H1 (cell line): ENCODE measurements around the gene HPN. TPM values are rescaled to one million over a fixed set of nuclear protein-coding genes. Genes with fewer than 3 reads are reported as not detected.

Experiments used
- CTCF ChIA-PET: fragments of 300-600 bp; sonication (Branson Sonifier 250); formaldehyde crosslinking; loops from one replicate; lab custom pipeline; 2021; ENCODE audit not compliant: partially characterized antibody; lab: Charles Lee
- POLR2A ChIA-PET: fragments of 300-600 bp; sonication (Branson Sonifier 250); formaldehyde crosslinking; loops from one replicate; lab custom pipeline; 2021; ENCODE audit warnings: inconsistent platforms; ENCODE audit not compliant: partially characterized antibody; lab: Charles Lee
- DNase-seq, 2 experiments: peaks; one replicate each; pipeline versions ENCODE4 v3.0.0 to v3.0.0-alpha.2; 2010 to 2022; ENCODE audit warnings: low spot score in 2 of 2, low read depth in 1 of 2, mixed read lengths in 1 of 2
- FAIRE-seq: peaks from 2 replicates; lab custom pipeline; 2011; peaks lifted over from hg19 to GRCh38; lab: Jason Lieb, UNC
- H2AFZ ChIP-seq: 2 replicates; pipeline ENCODE4 v1.8.1; 2012; ENCODE audit warnings: low read length, inconsistent platforms
- H2AK5ac ChIP-seq: 2 replicates; pipeline ENCODE4 v1.6.1; 2013; ENCODE audit warnings: low read depth, low read length
- H2BK120ac ChIP-seq: replicated peaks from 2 replicates; pipeline ENCODE3; 2013; ENCODE audit warnings: low read depth, low read length, inconsistent platforms
- H2BK12ac ChIP-seq: 2 replicates; pipeline ENCODE4 v1.6.1; 2013; ENCODE audit warnings: low read depth, low read length
- H2BK15ac ChIP-seq: 2 replicates; pipeline ENCODE4 v1.6.1; 2013; ENCODE audit warnings: low read length
- H2BK20ac ChIP-seq: 2 replicates; pipeline ENCODE4 v1.6.1; 2013; ENCODE audit warnings: low read length
- H2BK5ac ChIP-seq: 2 replicates; pipeline ENCODE4 v1.6.1; 2013; ENCODE audit warnings: low read depth, low read length
- H3K14ac ChIP-seq: 2 replicates; pipeline ENCODE4 v1.6.1; 2013; ENCODE audit warnings: inconsistent platforms; ENCODE audit not compliant: insufficient read length
- H3K18ac ChIP-seq: 2 replicates; pipeline ENCODE4 v1.6.1; 2013; ENCODE audit warnings: low read length; ENCODE audit errors: extremely low read depth
- H3K23ac ChIP-seq: 2 replicates; pipeline ENCODE4 v1.6.1; 2013; ENCODE audit warnings: inconsistent platforms; ENCODE audit not compliant: insufficient read length
- H3K23me2 ChIP-seq: 2 replicates; pipeline ENCODE4 v1.6.1; 2013; ENCODE audit warnings: low read depth, low read length
- H3K27ac ChIP-seq: 2 replicates; pipeline ENCODE4 v1.6.1; 2011; ENCODE audit warnings: low read depth, low read length, inconsistent platforms
- H3K27me3 ChIP-seq, 4 experiments: replicated peaks in 1 of 4; 1 replicate in 1 of 4; 2 replicates in 3 of 4; pipeline versions ENCODE4 v1.6.1 to v1.8.1; 2011 to 2013; ENCODE audit warnings: low read length in 3 of 4, mild to moderate bottlenecking in 3 of 4, inconsistent platforms in 2 of 4, mixed read lengths in 2 of 4, moderate library complexity in 1 of 4; ENCODE audit not compliant: control insufficient read depth in 3 of 4, insufficient read depth in 3 of 4; ENCODE audit errors: extremely low read depth in 1 of 4
- H3K36me3 ChIP-seq, 4 experiments: 2 replicates each; pipeline versions ENCODE4 v1.6.1 to v1.8.1; 2011 to 2013; ENCODE audit warnings: mild to moderate bottlenecking in 4 of 4, low read length in 3 of 4, moderate library complexity in 2 of 4, control low read depth in 1 of 4, inconsistent platforms in 1 of 4; ENCODE audit not compliant: insufficient read depth in 4 of 4, control insufficient read depth in 2 of 4
- H3K4ac ChIP-seq: replicated peaks from 2 replicates; pipeline ENCODE3; 2013; ENCODE audit warnings: low read length, low read depth, mixed read lengths, inconsistent platforms; ENCODE audit not compliant: insufficient read length
- H3K4me1 ChIP-seq, 4 experiments: replicated peaks in 1 of 4; 1 replicate in 1 of 4; 2 replicates in 3 of 4; pipeline versions ENCODE4 v1.6.1 to v1.8.1; 2011 to 2013; ENCODE audit warnings: low read length in 3 of 4, inconsistent platforms in 2 of 4, mixed read lengths in 1 of 4; ENCODE audit not compliant: insufficient read depth in 4 of 4, control insufficient read depth in 3 of 4
- H3K4me2 ChIP-seq, 2 experiments: 2 replicates each; pipeline versions ENCODE4 v1.6.1 to v1.8.1; 2011 to 2013; ENCODE audit warnings: low read depth in 2 of 2, low read length in 2 of 2, control low read depth in 1 of 2, inconsistent platforms in 1 of 2, mild to moderate bottlenecking in 1 of 2; ENCODE audit not compliant: insufficient read depth in 1 of 2
- H3K4me3 ChIP-seq, 4 experiments: fragments of 200-600, 300-600 bp in 1 of 4; sonication (generic), shearing (Covaris generic), sonication (Bioruptor Twin) in 1 of 4; 2 replicates each; pipeline versions ENCODE4 v1.5.1 to v1.8.1; 2011 to 2016; ENCODE audit warnings: low read length in 4 of 4, low read depth in 3 of 4, control low read depth in 2 of 4, inconsistent platforms in 2 of 4, mild to moderate bottlenecking in 2 of 4, mixed read lengths in 1 of 4, moderate library complexity in 1 of 4; ENCODE audit not compliant: insufficient read depth in 2 of 4; ENCODE audit errors: extremely low read depth in 1 of 4
- H3K56ac ChIP-seq: replicated peaks from 2 replicates; pipeline ENCODE3; 2013; ENCODE audit warnings: low read depth, mild to moderate bottlenecking, mixed read lengths, low read length, inconsistent platforms; ENCODE audit not compliant: insufficient read length
- H3K79me1 ChIP-seq: 2 replicates; pipeline ENCODE4 v1.6.1; 2013; ENCODE audit warnings: low read depth, low read length, control low read depth
- H3K79me2 ChIP-seq, 2 experiments: 2 replicates each; pipeline versions ENCODE4 v1.6.1 to v1.8.1; 2012 to 2013; ENCODE audit warnings: low read length in 2 of 2, mild to moderate bottlenecking in 2 of 2, inconsistent platforms in 1 of 2; ENCODE audit not compliant: insufficient read depth in 2 of 2, control insufficient read depth in 1 of 2
- H3K9ac ChIP-seq, 4 experiments: replicated peaks in 1 of 4; 1 replicate in 1 of 4; 2 replicates in 3 of 4; pipeline versions ENCODE4 v1.6.1 to v1.8.1; 2011 to 2013; ENCODE audit warnings: low read depth in 3 of 4, low read length in 3 of 4, control low read depth in 2 of 4, mild to moderate bottlenecking in 2 of 4, moderate library complexity in 2 of 4, inconsistent platforms in 1 of 4; ENCODE audit errors: extremely low read depth in 1 of 4
- H3K9me3 ChIP-seq, 2 experiments: 2 replicates each; pipeline versions ENCODE4 v1.6.1 to v1.8.1; 2012 to 2013; ENCODE audit warnings: mild to moderate bottlenecking in 2 of 2, moderate library complexity in 2 of 2, control low read depth in 1 of 2, inconsistent platforms in 1 of 2, low read depth in 1 of 2, low read length in 1 of 2, mixed read lengths in 1 of 2; ENCODE audit not compliant: insufficient read depth in 2 of 2
- H4K20me1 ChIP-seq, 2 experiments: replicated peaks in 1 of 2; 2 replicates each; pipeline versions ENCODE3 to v1.8.1; 2011 to 2013; ENCODE audit warnings: inconsistent platforms in 2 of 2, low read length in 2 of 2, mild to moderate bottlenecking in 1 of 2; ENCODE audit not compliant: insufficient read depth in 2 of 2, control insufficient read depth in 1 of 2
- H4K5ac ChIP-seq: 2 replicates; pipeline ENCODE4 v1.6.1; 2013; ENCODE audit warnings: low read length, low read depth, mixed read lengths, inconsistent platforms; ENCODE audit not compliant: insufficient read length
- H4K8ac ChIP-seq: 2 replicates; pipeline ENCODE4 v1.8.0; 2013; ENCODE audit warnings: mild to moderate bottlenecking, moderate library complexity, low read length, inconsistent platforms; ENCODE audit not compliant: insufficient read depth; ENCODE audit errors: extremely low read depth
- H4K91ac ChIP-seq: replicated peaks from 2 replicates; pipeline ENCODE3; 2013; ENCODE audit warnings: low read length, mixed read lengths, inconsistent platforms; ENCODE audit not compliant: insufficient read length
- CHD1 ChIP-seq: IDR thresholded peaks from 2 replicates; pipeline ENCODE4 v1.6.1; 2012; ENCODE audit warnings: low read depth, low read length, improper control_type of control experiment
- EGR1 ChIP-seq: IDR thresholded peaks from 2 replicates; pipeline ENCODE4 v1.6.1; 2011; ENCODE audit warnings: low read depth, low read length, borderline replicate concordance
- GABPA ChIP-seq: IDR thresholded peaks from 2 replicates; pipeline ENCODE4 v1.6.1; 2011; ENCODE audit warnings: mild to moderate bottlenecking, low read length, moderate library complexity, borderline replicate concordance; ENCODE audit not compliant: insufficient read depth
- HDAC6 ChIP-seq: IDR thresholded peaks from one replicate; pipeline ENCODE4 v1.7.1; 2012; ENCODE audit warnings: low read depth, mild to moderate bottlenecking, inconsistent platforms, low read length, moderate library complexity
- JUND ChIP-seq: IDR thresholded peaks from 2 replicates; pipeline ENCODE4 v1.6.1; 2011; ENCODE audit warnings: mild to moderate bottlenecking, improper control_type of control experiment, low read length
- KDM4A ChIP-seq: IDR thresholded peaks from one replicate; pipeline ENCODE4 v1.7.1; 2012; ENCODE audit warnings: low read depth, mild to moderate bottlenecking, moderate library complexity, low read length, inconsistent platforms; ENCODE audit not compliant: severe bottlenecking
- NRF1 ChIP-seq: IDR thresholded peaks from 2 replicates; pipeline ENCODE4 v1.6.1; 2011; ENCODE audit warnings: mild to moderate bottlenecking, low read depth, low read length, improper control_type of control experiment
- RAD21 ChIP-seq, 2 experiments: IDR thresholded peaks in 1 of 2; conservative IDR thresholded peaks in 1 of 2; 2 replicates each; pipeline ENCODE4 v1.6.1; 2011; ENCODE audit warnings: low read depth in 2 of 2, low read length in 2 of 2, improper control_type of control experiment in 1 of 2, inconsistent platforms in 1 of 2, mild to moderate bottlenecking in 1 of 2, moderate library complexity in 1 of 2
- SAP30 ChIP-seq: fragments of 300-600 bp; sonication (generic); IDR thresholded peaks from 2 replicates; pipeline ENCODE4 v1.7.1; 2012; ENCODE audit warnings: low read length, moderate library complexity, mild to moderate bottlenecking, inconsistent platforms; ENCODE audit not compliant: insufficient read depth, insufficient replicate concordance
- SIX5 ChIP-seq: IDR thresholded peaks from 2 replicates; pipeline ENCODE4 v1.6.1; 2011; ENCODE audit warnings: mild to moderate bottlenecking, low read depth, low read length
- TEAD4 ChIP-seq: IDR thresholded peaks from 2 replicates; pipeline ENCODE4 v1.6.1; 2012; ENCODE audit warnings: low read depth, low read length, inconsistent platforms, mixed read lengths
- WGBS, 2 experiments: shearing (Covaris generic) in 1 of 2; methylation state at CpG; one replicate each; pipeline versions ENCODE4 v1.1.6 to v1.1.7; 2013 to 2015; ENCODE audit warnings: low lambda C conversion rate in 2 of 2, mixed read lengths in 2 of 2, inconsistent platforms in 1 of 2, low coverage in 1 of 2, missing lambda C conversion rate in 1 of 2; ENCODE audit not compliant: insufficient replicate concordance in 2 of 2, insufficient coverage in 1 of 2, insufficient read length in 1 of 2; ENCODE audit errors: extremely low coverage in 1 of 2, missing lambda C conversion rate in 1 of 2; 5-methylcytosine and 5-hydroxymethylcytosine counted together
- polyA plus RNA-seq, 7 experiments: library from polyadenylated mRNA; depleted of rRNA in 3 of 7; stranded (reverse) in 5 of 7; unstranded in 2 of 7; fragments of >200 nt in 5 of 7; fragments of 200-250 nt in 2 of 7; gene quantifications; 1 replicate in 5 of 7; 2 replicates in 1 of 7; 4 replicates in 1 of 7; pipeline versions ENCODE4 v1.2.1 to v1.2.3, GENCODE V29; 2011 to 2013; ENCODE audit warnings: missing spikeins in 2 of 7, mixed read lengths in 2 of 7
- total RNA-seq: library from RNA; stranded (reverse); fragmentation: NEBNext Ultra II Directional; extraction: Animal tissue kit (Norgen Biotek cat#: 25700); gene quantifications from 2 replicates; pipeline ENCODE4 v1.2.1, GENCODE V29; 2021

The HPN gene
- total and polyA plus RNA-seq, 2 of the 8 experiments (the other 6 are each of a cell fraction or from before 2014, with no cell fraction given): 14.7 to 33.7 TPM

DNA sequence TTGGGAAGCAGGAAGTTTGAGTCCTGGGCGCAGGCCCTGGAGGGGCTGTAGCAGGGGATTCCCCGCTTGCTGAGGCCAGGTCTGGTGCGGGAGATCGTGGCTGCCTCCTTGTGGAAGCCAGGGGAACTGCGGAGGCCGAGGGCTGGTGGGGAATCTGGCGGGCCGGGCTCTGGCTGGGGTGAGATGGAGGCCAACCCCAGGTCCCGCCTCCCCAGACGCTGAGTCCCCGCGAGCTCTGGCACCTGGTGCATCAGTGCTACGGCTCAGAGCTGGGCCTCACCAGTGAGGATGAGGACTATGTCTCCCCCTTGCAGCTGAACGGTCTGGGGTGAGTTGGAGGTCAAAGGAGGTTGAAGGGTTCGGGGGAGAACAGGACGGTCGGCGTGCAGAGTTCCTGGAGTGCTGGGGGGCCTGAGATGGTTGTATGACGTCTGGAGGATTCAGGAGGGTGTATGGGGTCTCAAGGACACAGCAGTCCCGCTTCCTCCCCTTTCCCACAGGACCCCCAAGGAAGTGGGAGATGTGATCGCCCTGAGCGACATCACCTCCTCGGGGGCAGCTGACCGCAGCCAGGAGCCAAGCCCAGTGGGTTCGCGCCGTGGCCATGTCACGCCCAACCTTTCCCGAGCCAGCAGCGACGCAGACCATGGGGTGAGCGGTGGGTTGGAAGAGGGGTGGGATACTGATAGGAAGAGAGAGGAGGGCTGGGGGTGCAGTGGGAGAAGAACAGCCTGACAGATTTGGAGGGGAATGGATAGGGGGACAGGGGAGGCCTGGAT, 28.3 kb upstream of the HPN start:
- Histone ChIP-seq H2BK20ac (0 out of 2 replicates have a peak overlapping the region, but pooled peaks have one; percentile 32), H4K5ac (no peak overlapping the region), H3K4me1 (no peaks in the 10 kb centered on the region), H3K27me3 (no peaks in the 10 kb centered on the region; a peak in 1 of 7 replicates), H3K4me3 (no peak overlapping the region), H3K14ac (no peak overlapping the region), H4K8ac (peak overlapping the region; percentile 46), H3K79me1 (no peaks in the 10 kb centered on the region; the same call in 1 of the 2 replicates), H4K91ac (no peak overlapping the region), H2BK12ac (no peak overlapping the region), H3K4ac (no peak overlapping the region), H3K9me3 (no peaks in the 10 kb centered on the region), H2AFZ (no peak overlapping the region), H3K4me2 (no peak overlapping the region), H2BK120ac (no peak overlapping the region), H3K18ac (no peak overlapping the region; the same call in 1 of the 2 replicates), H3K36me3 (peaks cover 40 to 77% (median 66%) of the 10 kb centered on the region in 4 experiments), H2AK5ac (no peak overlapping the region), H3K23ac (no peak overlapping the region), H3K56ac (no peak overlapping the region), H3K23me2 (no peaks in the 10 kb centered on the region), H4K20me1 (peaks cover 8 to 20% of the 10 kb centered on the region in 2 experiments), H2BK15ac (no peak overlapping the region), H3K9ac (no peak overlapping the region), H3K79me2 (no peaks in the 10 kb centered on the region), H2BK5ac (no peak overlapping the region; the same call in 1 of the 2 replicates), H3K27ac (0 out of 2 replicates have a peak overlapping the region, but pooled peaks have one; percentile 9)
- DNase-seq (peak in 1 of 2 experiments; percentile 97), FAIRE-seq (no peak)
- ChIA-PET POLR2A (interaction anchor here (1.0 to 24.8 kb wide), 6 partner anchors 7 to 41 kb away, joined by 3 to 366 read pairs (median 6); partner anchors contain the start of genes GRAMD1A and SCN1B), CTCF (interaction anchor here (0.5 to 12.2 kb wide), 20 partner anchors 9 to 1913 kb away, joined by 3 to 174 read pairs (median 4); partner anchors contain the start of gene ZNF30)
- WGBS, 2 experiments: 79% methylated on average over 23 of the region's 32 CpGs; no CpG with 5 or more reads in 1 of the 2 experiments
- 0 out of 2 replicates have a peak, but pooled peaks have one; percentile 23 for TF ChIP-seq JUND
- TF ChIP-seq KDM4A: no peak
- no peak; the same call in 1 of the 2 replicates for TF ChIP-seq GABPA
- no peak for TF ChIP-seq HDAC6
- TF ChIP-seq TEAD4: peak; percentile 37; the same call in 1 of the 2 replicates
- no peak for TF ChIP-seq NRF1
- TF ChIP-seq RAD21 (IDR thresholded peaks at IDR 0.05 in 1 of 2, conservative IDR thresholded peaks at IDR 0.05 in 1 of 2; ENCODE audit: low read depth in 2 of 2, low read length in 2 of 2): peak; percentile 96
- TF ChIP-seq CHD1: no peak
- TF ChIP-seq SIX5: no peak
- TF ChIP-seq EGR1: no peak
- TF ChIP-seq SAP30: no peak
